GM19452 (cell line): ENCODE measurements around the gene REST.
A peak's percentile ranks its signal among the peaks of the same experiment; 100 is the strongest.
"Not testable (repeated sequence)": the region's sequence is repeated elsewhere in the genome, so short reads cannot be mapped to it uniquely, and the experiment has no call there.

Source experiments
- ATAC-seq: cut with Tn5 transposase; IDR thresholded peaks from one replicate; pipeline ENCODE4 v1.9.1; 2021; ENCODE audit not compliant: unreplicated experiment

REST gene, protein sequence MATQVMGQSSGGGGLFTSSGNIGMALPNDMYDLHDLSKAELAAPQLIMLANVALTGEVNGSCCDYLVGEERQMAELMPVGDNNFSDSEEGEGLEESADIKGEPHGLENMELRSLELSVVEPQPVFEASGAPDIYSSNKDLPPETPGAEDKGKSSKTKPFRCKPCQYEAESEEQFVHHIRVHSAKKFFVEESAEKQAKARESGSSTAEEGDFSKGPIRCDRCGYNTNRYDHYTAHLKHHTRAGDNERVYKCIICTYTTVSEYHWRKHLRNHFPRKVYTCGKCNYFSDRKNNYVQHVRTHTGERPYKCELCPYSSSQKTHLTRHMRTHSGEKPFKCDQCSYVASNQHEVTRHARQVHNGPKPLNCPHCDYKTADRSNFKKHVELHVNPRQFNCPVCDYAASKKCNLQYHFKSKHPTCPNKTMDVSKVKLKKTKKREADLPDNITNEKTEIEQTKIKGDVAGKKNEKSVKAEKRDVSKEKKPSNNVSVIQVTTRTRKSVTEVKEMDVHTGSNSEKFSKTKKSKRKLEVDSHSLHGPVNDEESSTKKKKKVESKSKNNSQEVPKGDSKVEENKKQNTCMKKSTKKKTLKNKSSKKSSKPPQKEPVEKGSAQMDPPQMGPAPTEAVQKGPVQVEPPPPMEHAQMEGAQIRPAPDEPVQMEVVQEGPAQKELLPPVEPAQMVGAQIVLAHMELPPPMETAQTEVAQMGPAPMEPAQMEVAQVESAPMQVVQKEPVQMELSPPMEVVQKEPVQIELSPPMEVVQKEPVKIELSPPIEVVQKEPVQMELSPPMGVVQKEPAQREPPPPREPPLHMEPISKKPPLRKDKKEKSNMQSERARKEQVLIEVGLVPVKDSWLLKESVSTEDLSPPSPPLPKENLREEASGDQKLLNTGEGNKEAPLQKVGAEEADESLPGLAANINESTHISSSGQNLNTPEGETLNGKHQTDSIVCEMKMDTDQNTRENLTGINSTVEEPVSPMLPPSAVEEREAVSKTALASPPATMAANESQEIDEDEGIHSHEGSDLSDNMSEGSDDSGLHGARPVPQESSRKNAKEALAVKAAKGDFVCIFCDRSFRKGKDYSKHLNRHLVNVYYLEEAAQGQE

DNA sequence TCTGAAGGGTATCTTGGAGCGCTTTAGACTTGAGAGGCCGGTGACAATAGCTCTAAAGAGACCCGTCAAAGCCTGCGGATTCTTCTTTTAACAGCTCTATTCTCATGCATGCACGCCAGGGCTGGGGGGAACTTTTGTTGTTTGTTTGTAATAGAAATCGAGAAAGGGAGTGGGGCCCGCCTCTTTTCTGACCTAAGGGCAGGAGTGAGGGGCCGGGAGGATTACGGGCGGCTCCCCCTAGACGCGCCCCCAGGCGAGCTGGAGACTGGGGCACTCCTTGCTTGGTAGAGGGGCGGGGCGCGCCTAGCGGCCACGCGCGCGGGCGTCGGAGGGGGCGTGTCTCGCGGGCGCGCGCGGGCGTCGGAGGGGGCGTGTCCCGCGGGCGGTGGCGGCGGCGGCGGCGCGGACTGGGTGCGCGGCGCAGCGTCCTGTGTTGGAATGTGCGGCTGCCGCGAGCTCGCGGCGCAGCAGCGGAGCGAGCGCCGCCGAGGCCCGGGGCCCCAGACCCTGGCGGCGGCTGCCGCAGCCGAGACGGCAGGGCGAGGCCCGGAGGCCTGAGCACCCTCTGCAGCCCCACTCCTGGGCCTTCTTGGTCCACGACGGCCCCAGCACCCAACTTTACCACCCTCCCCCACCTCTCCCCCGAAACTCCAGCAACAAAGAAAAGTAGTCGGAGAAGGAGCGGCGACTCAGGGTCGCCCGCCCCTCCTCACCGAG, at the start of gene REST:
REST (plus strand) TSS at position 412 of the 717 bp plus-strand sequence. CDS start 2,739 bp downstream, outside the sequence.
- peak; percentile 46 for ATAC-seq

DNA sequence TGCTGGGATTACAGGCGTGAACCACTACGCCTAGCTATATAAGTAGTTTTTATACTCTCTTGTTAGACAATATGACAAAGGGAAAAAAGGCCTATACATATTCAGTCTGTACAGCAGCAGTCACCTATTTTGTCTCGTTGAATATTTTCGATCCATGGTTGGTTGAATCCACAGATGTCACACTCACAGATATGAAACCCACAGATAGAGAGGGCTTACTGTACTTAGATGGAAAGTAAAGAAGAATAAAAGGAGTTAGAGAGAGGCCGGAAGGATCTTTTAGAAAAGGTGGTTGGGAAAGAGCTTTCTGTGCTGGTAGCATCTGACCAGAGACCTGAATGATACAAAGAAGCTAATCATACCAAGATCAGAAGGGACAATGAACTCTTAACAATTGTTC, 47.9 kb upstream of the REST start:
- ATAC-seq, result peak; percentile 57

DNA sequence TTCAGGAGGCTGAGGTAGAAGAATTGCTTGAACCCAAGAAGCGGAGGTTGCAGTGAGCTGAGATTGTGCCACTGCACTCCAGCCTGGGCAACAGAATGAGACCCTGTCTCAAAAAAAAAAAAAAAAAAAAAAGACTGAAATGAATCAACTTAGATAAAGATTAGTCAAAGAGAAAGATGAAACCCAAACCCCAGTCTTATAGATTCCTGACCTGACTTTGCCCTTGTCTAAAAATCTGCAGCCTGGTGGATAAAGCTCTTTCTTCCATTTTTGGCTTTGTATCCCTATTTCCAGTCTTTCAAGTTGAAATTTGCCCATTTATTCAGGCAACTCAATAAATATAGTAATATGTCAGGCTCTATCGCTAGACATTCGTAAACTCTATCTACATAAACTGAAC, 46.9 kb upstream of the REST start:
- no peak for ATAC-seq

DNA sequence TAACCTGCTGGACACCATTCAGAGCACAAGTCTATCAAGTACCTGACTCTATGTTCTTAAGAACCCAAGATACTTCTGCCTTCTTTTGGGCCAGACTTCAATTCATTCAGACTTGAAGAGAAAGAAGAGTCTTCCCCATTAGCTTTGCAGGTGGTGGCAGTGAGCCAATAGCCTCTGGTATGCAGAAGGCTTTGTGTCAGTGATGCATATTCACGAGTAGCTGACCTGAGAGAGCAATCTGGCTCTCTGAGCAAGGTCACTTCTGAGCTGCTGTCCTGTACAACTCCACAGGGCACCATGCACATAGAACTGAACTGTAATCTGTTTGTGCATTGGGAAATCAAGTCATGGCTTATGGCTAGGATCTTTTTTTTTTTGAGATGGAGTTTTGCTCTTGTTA, 46.3 kb upstream of the REST start:
- no peak for ATAC-seq

DNA sequence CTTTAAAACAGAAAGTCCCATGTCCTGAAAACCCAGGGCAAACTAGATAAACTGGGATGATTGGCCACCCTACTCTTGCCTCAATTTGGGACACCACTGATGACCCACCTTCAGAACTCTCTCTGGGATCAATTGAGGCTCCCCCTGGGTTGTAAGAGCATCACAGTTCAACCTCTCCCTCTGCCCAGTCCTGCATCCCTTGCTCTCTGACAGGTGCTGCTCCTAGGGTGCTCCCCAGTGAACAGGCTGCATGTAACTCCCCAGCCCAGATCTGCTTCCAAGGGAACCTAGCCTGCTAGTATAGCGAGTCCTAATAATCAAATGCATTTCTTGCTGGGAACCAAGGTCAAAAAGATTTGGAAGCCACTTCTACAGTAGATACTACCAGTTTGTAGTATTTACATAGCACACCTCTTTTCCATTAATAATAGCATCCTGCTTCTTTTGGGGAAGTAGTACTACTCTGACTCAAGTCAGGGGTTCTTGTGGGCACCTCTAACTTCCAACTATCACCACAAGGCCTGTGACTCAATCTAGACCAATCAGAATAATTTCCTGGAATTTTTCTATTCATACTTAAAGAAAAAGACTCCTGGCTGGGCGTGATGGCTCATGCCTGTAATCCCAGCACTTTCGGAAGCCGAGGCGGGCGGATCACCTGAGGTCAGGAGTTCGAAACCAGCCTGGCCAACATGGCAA, 44.1 kb upstream of the REST start:
- no peak for ATAC-seq

DNA sequence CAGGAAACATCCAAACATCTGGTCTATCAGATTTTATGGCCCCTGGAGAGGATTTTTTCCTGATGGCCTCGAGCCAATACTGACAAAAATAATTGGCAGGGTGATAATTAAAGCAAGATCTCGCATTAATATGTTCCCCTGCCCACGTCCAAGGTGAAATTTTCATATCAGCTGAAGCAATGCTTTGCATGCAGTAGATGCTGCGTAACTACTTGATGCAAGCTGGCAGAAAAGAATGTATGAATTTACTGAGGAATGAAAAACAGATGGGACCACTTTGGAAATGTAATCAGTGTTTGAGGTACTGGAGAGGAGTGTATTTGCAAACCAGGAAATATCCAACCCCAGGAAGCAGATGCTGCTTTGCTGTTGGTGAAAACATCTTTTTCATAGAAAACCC, 36.8 kb upstream of the REST start:
- ATAC-seq, result no peak

DNA sequence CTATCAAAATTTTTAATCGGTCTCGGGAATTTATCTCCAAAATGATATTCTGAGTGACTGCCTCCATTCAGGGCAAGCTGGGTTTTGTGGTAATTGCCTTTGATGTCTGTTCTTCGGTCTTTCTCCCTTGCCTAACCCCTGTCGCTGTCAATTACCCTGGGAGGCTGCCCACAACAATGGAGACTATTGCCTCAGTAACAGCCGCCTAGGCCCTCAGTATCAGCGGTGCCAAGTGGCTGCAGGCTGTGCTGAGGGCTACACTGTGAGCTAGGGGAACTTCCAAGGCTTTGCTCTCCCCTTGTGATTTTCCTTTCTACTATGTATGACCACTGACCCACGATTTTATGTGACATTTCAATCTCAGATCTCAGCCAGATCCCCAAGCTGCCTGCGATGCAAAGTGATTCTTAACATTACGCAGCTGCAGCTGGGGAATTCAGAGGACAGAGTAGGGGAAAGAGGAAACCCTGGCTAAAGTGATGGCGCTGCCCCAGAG, 36.3 kb upstream of the REST start:
- ATAC-seq, result no peak

DNA sequence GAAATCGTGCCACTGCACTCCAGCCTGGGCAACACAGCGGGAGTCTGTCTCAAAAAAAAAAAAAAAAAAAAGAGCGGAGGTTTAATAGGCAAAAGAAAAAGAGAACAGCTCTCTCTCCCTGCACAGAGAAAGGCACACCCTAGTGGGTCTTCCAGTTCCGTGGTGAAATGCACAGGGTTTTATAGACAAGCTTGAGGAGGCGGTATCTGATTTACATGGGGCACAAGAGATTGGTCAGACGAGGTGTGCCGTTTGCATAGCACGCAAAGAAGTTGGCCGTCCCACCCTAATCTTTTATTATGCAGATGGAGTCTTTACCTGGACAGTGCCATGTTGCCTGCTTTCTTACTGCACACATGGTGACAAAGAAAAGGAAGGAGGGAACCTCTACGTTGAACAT, 33.5 kb upstream of the REST start:
- no peak for ATAC-seq

DNA sequence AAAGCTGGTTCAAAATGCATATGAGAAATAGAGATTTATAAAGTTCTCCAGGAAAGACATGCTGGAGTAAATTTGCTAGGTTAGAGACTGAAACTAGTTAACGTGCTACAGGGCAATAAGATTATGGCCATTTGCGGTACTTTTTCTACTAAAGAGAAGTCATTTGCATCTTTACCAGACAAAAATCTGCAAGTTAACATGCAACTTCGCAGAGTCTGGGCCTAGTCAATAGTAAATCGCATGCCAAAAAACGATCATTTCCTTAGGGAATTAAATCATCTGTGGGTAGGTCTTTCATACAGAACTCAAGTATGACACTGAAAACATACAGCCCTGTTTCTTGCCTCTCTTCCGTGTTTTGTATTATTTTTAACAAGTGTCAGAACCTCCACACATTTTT, 32.8 kb upstream of the REST start:
- ATAC-seq, result no peak

DNA sequence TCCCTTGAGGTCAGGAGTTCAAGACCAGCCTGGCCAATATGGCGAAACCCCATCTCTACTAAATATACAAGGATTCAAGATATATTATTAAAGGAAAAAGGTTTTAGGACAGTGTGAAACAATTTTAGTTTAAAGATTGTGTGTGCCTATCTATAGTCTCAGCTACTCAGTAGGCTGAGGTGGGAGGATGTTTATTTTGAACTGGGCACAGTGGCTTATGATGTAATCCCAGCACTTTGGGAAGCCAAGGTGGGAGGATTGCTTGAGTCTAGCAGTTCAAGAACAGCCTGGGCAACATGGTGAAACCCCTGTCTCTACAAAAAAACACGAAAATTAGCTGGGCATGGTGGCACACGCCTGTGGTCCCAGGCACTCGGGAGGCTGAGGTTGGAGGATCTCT, 31.4 kb upstream of the REST start:
- ATAC-seq, result no peak

DNA sequence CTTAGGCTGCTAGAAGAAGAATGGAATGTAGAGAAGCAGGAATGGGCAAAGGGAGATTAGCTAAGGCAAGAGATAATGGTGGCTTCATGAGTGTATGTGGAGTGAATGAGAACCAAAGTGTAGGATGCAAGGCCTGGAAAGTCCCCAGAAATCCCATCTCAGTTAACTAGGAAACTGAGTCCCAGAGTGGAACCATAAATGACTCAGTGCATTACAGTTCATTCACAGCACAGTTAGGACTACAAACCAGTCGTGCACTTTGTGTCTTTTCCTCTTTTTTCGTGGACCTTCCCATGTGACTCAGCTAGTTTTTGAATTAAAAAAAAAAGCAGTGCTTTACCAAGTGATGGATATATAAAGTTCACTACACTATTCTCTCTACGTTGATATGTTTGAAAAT, 27.7 kb upstream of the REST start:
- ATAC-seq, result no peak

DNA sequence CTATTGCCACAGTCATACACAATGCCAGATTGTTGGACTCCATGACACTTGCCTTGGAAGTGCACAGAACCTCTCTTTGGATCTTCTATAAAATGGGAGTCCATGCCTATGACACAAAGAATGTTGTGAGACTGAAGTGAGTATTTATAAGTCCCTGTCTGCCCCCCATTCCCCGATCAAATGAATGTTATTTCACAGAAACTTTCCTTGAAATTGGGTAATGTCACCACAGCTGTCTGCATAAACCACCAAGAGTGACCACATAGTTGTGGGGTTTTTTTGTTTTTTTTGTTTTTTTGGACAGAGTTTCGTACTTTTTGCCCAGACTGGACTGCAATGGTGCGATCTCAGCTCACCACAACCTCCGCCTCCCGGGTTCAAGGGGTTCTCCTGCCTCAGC, 27.1 kb upstream of the REST start:
- no peak for ATAC-seq

DNA sequence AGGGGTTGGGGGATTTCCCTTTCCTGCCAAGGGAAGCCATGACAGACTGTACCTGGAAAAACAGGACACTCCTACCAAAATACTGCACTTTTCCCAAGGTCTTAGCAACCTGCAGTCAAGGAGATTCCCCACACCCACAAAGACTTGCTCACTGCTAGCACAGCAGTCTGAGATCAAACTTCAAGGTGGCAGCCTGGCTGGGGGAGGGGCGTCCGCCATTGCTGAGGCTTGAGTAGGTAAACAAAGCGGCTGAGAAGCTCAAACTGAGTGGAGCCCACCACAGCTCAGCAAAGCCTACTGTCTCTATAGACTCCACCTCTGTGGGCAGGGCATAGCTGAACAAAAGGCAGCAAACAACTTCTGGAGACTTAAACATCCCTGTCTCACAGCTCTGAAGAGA, 23.2 kb upstream of the REST start:
- ATAC-seq, result not testable (repeated sequence)

DNA sequence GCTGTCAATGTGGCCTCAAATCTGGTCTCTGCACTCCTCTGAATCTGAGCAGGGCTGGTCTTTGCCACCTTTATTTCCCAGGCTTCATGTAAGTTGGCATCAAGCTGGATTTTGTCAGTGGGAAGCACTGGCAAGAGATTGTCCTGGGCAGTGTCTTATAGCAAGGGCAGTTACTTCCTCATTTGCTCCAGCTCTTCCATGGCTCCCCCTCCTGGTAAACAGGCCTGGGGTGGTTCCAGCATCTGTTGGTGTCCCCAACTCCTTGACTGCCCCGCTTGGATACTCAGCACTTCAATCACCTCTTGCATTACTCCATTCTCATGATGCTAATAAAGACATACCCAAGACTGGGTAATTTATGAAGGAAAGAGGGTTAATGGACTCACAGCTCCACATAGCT, 15.0 kb upstream of the REST start:
- ATAC-seq, result no peak

DNA sequence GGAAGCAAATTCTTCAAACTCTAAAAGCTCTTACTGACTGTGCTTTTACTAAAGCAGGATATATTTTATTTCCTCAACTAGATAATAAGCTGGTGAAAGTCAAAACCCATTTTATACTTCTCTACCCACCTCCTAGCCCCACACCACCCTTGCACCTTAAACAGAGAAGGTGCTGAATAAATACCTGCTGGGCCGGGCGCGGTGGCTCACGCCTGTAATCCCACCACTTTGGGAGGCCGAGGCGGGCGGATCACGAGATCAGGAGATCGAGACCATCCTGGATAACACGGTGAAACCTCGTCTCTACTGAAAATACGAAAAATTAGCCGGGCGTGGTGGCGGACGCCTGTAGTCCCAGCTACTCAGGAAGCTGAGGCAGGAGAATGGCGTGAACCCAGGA, 9.9 kb upstream of the REST start:
- not testable (repeated sequence) for ATAC-seq

DNA sequence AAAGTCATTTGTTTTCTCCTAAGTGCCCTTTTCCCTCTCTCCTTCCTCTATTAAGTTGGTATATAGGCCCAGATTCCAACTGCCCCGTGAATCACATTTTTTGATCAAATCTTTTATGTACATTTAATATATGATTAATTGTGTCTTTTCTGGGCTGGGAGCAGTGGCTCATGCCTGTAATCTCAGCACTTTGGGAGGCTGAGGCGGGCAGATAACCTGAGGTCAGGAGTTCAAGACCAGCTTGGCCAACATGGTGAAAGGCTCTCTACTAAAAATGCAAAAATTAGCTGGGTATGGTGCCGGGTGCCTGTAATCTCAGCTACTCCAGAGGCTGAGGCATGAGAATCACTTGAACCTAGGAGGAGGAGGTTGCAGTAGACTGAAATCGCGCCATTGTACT, 7.5 kb upstream of the REST start:
- not testable (repeated sequence) for ATAC-seq

DNA sequence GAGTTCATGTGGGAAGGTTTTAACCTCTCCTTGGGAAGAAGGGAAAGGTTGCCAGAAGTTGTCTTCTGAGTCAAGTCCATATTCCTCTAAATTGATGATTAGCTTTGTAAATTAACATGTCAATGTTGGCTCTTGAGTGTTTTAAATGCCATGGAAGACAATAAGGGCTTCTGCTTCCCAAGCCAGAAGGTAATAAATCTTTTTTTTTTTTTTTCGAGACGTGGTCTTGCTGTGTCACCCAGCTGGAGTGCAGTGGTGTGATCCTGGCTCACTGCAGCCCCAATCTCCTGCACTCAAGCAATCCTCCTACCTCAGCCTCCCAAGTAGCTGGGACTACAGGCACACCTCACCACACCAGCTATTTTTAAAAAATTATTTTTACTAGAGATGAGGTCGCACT, 5.0 kb upstream of the REST start:
- no peak for ATAC-seq

DNA sequence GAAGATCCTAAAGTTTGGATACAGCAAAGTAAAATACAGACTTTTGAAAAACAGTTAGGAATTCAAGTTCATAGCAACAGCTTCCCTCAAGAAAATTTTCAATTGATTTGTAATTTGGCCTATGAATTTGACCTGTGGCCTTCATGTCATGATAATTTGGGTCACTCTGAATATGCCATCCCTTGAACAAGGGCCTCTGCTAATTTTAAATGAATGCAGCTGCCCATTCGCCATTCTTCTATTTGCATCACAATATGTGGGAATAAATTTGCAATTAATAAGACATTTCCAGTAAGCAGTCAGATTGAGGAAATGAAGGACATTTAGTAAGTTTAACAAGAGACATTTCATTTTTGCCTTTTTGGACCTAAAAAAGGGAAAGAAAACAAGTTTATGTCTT, 1.9 kb upstream of the REST start:
- ATAC-seq, result no peak

DNA sequence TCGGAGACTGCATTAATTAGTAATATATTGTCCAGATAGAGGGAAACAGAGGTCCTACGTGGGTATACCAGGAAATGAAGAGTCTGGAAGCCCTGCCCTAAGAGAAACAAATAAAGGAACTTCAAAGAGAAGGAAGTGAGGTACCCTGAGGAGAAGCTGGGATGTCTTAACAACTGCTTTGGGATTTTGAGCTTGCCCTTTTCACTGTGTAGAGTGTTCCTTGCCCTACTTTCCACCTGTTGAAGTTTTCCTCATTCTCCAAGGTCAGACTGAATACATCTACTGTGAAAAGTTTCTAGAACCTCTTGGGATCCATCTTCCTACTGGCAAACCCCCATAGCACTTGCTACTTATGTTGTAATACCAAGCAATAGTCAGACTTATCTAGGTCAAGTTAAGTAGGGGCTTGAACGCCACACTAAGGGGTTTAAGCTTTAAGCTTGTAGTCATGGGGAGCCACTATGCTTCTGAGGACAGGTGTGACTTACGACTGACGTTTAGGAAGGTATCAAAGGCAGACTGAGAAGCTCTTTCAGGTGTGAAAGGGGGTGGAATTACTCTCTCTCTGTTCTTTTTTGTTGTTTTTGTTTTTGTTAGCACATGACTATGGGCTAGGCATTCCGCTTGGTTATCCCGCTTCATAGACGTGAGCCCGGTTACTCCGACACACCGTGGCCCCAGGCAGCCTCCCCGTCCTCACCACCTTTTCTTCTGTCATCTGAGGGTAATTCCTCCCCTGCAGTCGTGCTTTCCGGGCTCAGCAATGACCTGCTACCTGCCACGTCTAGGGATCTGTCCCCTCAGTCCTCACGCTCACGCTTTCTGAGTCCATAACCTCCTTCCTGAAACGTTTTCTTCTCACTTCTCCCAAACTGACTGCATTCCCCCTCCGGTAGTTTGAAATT, 959 bp upstream of the REST start:
- ATAC-seq, result no peak
